DMS53 treated with DMSO at 0.1 percent for 48 hours (cell line): ENCODE results near the gene TRIM39.

Source experiments
- DNase-seq: peaks from one replicate; lab custom pipeline; 2025; ENCODE audit not compliant: unreplicated experiment; lab: John Stamatoyannopoulos, UW

TRIM39 gene

GRCh38 chr6:30327232-30327746 is 562 bp downstream of the TRIM39 start:
- DNase-seq, result no peak

GRCh38 chr6:30328397-30328796 is 1.7 kb downstream of the TRIM39 start:
- DNase-seq, result no peak

- DNase-seq, result no peak
Measured at GRCh38 chr6:30329331-30329730, 2.6 kb downstream of the TRIM39 start.

GRCh38 chr6:30331981-30332380 is 5.3 kb downstream of the TRIM39 start:
- DNase-seq, result no peak

- DNase-seq, result no peak
Measured at GRCh38 chr6:30334075-30334783, 7.5 kb downstream of the TRIM39 start.

- no peak for DNase-seq
Measured at GRCh38 chr6:30340589-30341054, 13.9 kb downstream of the TRIM39 start.

- DNase-seq, result no peak
Measured at GRCh38 chr6:30341218-30341617, 14.5 kb downstream of the TRIM39 start.

GRCh38 chr6:30341728-30342127 is 15.0 kb downstream of the TRIM39 start:
- DNase-seq, result no peak

GRCh38 chr6:30344191-30344867 is 17.6 kb downstream of the TRIM39 start:
- no peak for DNase-seq

- peak; percentile 73 for DNase-seq
Measured at GRCh38 chr6:30344868-30345671, 18.3 kb downstream of the TRIM39 start, which contains the start of gene RPP21. Gene RPP21 (plus strand): TSS chr6:30345156. CDS start chr6:30345172, 16 bp downstream.

- DNase-seq, result no peak
Measured at GRCh38 chr6:30345852-30346251, 19.1 kb downstream of the TRIM39 start.

GRCh38 chr6:30348957-30349356 is 22.2 kb downstream of the TRIM39 start:
- no peak for DNase-seq

GRCh38 chr6:30349421-30350177 is 22.9 kb downstream of the TRIM39 start:
- no peak for DNase-seq

- no peak for DNase-seq
Measured at GRCh38 chr6:30350524-30350923, 23.8 kb downstream of the TRIM39 start.

- DNase-seq, result no peak
Measured at GRCh38 chr6:30352550-30352949, 25.8 kb downstream of the TRIM39 start.

GRCh38 chr6:30355281-30355680 is 28.6 kb downstream of the TRIM39 start:
- DNase-seq, result no peak

- DNase-seq, result no peak
Measured at GRCh38 chr6:30356536-30356935, 29.8 kb downstream of the TRIM39 start.

- DNase-seq, result peak; percentile 76
Measured at GRCh38 chr6:30357678-30358540, 31.2 kb downstream of the TRIM39 start.

- no peak for DNase-seq
Measured at GRCh38 chr6:30359276-30359675, 32.5 kb downstream of the TRIM39 start.

- DNase-seq, result no peak
Measured at GRCh38 chr6:30360139-30360538, 33.4 kb downstream of the TRIM39 start.
